Renal cortical epithelial cell (primary cell): ENCODE results near the gene GUCY1B1. TPM values are rescaled to one million over a fixed set of nuclear protein-coding genes. Genes with fewer than 3 reads are reported as not detected.
"Not testable (repeated sequence)": the region's sequence is repeated elsewhere in the genome, so short reads cannot be mapped to it uniquely, and the experiment has no call there.

ENCODE experiments used
- DNase-seq: peaks from one replicate; pipeline ENCODE4 v3.0.0-alpha.2; 2011; ENCODE audit warnings: low read depth
- total RNA-seq: library from RNA; depleted of rRNA; stranded (reverse); fragments of >200 nt; gene quantifications from 2 replicates; pipeline ENCODE4 v1.2.3, GENCODE V29; 2014

The GUCY1B1 gene
- total RNA-seq, 1 donor from 2014 or later: 54.1 TPM

- DNase-seq: peak; percentile 92
Observed at GRCh38 chr4:155761916-155762315, 3.1 kb downstream of the GUCY1B1 start.

GRCh38 chr4:155762334-155762733, 3.5 kb downstream of the GUCY1B1 start:
- no peak for DNase-seq

GRCh38 chr4:155763551-155763950, 4.7 kb downstream of the GUCY1B1 start:
- DNase-seq: no peak

GRCh38 chr4:155765149-155765548, 6.3 kb downstream of the GUCY1B1 start:
- no peak for DNase-seq

GRCh38 chr4:155766622-155767021, 7.8 kb downstream of the GUCY1B1 start:
- no peak for DNase-seq

GRCh38 chr4:155768370-155768769, 9.5 kb downstream of the GUCY1B1 start:
- DNase-seq: peak; percentile 27

- no peak for DNase-seq
Observed at GRCh38 chr4:155769090-155769489, 10.3 kb downstream of the GUCY1B1 start.

GRCh38 chr4:155772459-155773195, 13.8 kb downstream of the GUCY1B1 start:
- DNase-seq: no peak

- DNase-seq: no peak
Observed at GRCh38 chr4:155773196-155773800, 14.5 kb downstream of the GUCY1B1 start.

GRCh38 chr4:155774033-155774432, 15.2 kb downstream of the GUCY1B1 start:
- DNase-seq: no peak

GRCh38 chr4:155777971-155778735, 19.3 kb downstream of the GUCY1B1 start:
- no peak for DNase-seq

- peak; percentile 41 for DNase-seq
Observed at GRCh38 chr4:155780775-155781174, 22.0 kb downstream of the GUCY1B1 start.

GRCh38 chr4:155781249-155781831, 22.5 kb downstream of the GUCY1B1 start:
- no peak for DNase-seq

GRCh38 chr4:155784637-155785036, 25.8 kb downstream of the GUCY1B1 start:
- no peak for DNase-seq

GRCh38 chr4:155785828-155786227, 27.0 kb downstream of the GUCY1B1 start:
- DNase-seq: no peak

GRCh38 chr4:155787113-155787710, 28.4 kb downstream of the GUCY1B1 start:
- peak; percentile 76 for DNase-seq

- no peak for DNase-seq
Observed at GRCh38 chr4:155789391-155789790, 30.6 kb downstream of the GUCY1B1 start.

- DNase-seq: no peak
Observed at GRCh38 chr4:155789982-155790381, 31.2 kb downstream of the GUCY1B1 start.

- DNase-seq: no peak
Observed at GRCh38 chr4:155794589-155795236, 35.9 kb downstream of the GUCY1B1 start.

GRCh38 chr4:155795991-155796390, 37.2 kb downstream of the GUCY1B1 start:
- peak; percentile 29 for DNase-seq

- not testable (repeated sequence) for DNase-seq
Observed at GRCh38 chr4:155797581-155797980, 38.8 kb downstream of the GUCY1B1 start.
